H1 (cell line): ENCODE results near the gene RAD23A. TPM values are rescaled to one million over a fixed set of nuclear protein-coding genes. Genes with fewer than 3 reads are reported as not detected.

Experiments
- CTCF ChIA-PET: fragments of 300-600 bp; sonication (Branson Sonifier 250); formaldehyde crosslinking; loops from one replicate; lab custom pipeline; 2021; ENCODE audit not compliant: partially characterized antibody; lab: Charles Lee
- POLR2A ChIA-PET: fragments of 300-600 bp; sonication (Branson Sonifier 250); formaldehyde crosslinking; loops from one replicate; lab custom pipeline; 2021; ENCODE audit warnings: inconsistent platforms; ENCODE audit not compliant: partially characterized antibody; lab: Charles Lee
- DNase-seq, 2 experiments: peaks; one replicate each; pipeline versions ENCODE4 v3.0.0 to v3.0.0-alpha.2; 2010 to 2022; ENCODE audit warnings: low spot score in 2 of 2, low read depth in 1 of 2, mixed read lengths in 1 of 2
- FAIRE-seq: peaks from 2 replicates; lab custom pipeline; 2011; peaks lifted over from hg19 to GRCh38; lab: Jason Lieb, UNC
- H2AFZ ChIP-seq: 2 replicates; pipeline ENCODE4 v1.8.1; 2012; ENCODE audit warnings: low read length, inconsistent platforms
- H2AK5ac ChIP-seq: 2 replicates; pipeline ENCODE4 v1.6.1; 2013; ENCODE audit warnings: low read depth, low read length
- H2BK120ac ChIP-seq: replicated peaks from 2 replicates; pipeline ENCODE3; 2013; ENCODE audit warnings: low read depth, low read length, inconsistent platforms
- H2BK12ac ChIP-seq: 2 replicates; pipeline ENCODE4 v1.6.1; 2013; ENCODE audit warnings: low read depth, low read length
- H2BK15ac ChIP-seq: 2 replicates; pipeline ENCODE4 v1.6.1; 2013; ENCODE audit warnings: low read length
- H2BK20ac ChIP-seq: 2 replicates; pipeline ENCODE4 v1.6.1; 2013; ENCODE audit warnings: low read length
- H2BK5ac ChIP-seq: 2 replicates; pipeline ENCODE4 v1.6.1; 2013; ENCODE audit warnings: low read depth, low read length
- H3K14ac ChIP-seq: 2 replicates; pipeline ENCODE4 v1.6.1; 2013; ENCODE audit warnings: inconsistent platforms; ENCODE audit not compliant: insufficient read length
- H3K18ac ChIP-seq: 2 replicates; pipeline ENCODE4 v1.6.1; 2013; ENCODE audit warnings: low read length; ENCODE audit errors: extremely low read depth
- H3K23ac ChIP-seq: 2 replicates; pipeline ENCODE4 v1.6.1; 2013; ENCODE audit warnings: inconsistent platforms; ENCODE audit not compliant: insufficient read length
- H3K23me2 ChIP-seq: 2 replicates; pipeline ENCODE4 v1.6.1; 2013; ENCODE audit warnings: low read depth, low read length
- H3K27ac ChIP-seq: 2 replicates; pipeline ENCODE4 v1.6.1; 2011; ENCODE audit warnings: low read depth, low read length, inconsistent platforms
- H3K27me3 ChIP-seq, 4 experiments: replicated peaks in 1 of 4; 1 replicate in 1 of 4; 2 replicates in 3 of 4; pipeline versions ENCODE4 v1.6.1 to v1.8.1; 2011 to 2013; ENCODE audit warnings: low read length in 3 of 4, mild to moderate bottlenecking in 3 of 4, inconsistent platforms in 2 of 4, mixed read lengths in 2 of 4, moderate library complexity in 1 of 4; ENCODE audit not compliant: control insufficient read depth in 3 of 4, insufficient read depth in 3 of 4; ENCODE audit errors: extremely low read depth in 1 of 4
- H3K36me3 ChIP-seq, 4 experiments: 2 replicates each; pipeline versions ENCODE4 v1.6.1 to v1.8.1; 2011 to 2013; ENCODE audit warnings: mild to moderate bottlenecking in 4 of 4, low read length in 3 of 4, moderate library complexity in 2 of 4, control low read depth in 1 of 4, inconsistent platforms in 1 of 4; ENCODE audit not compliant: insufficient read depth in 4 of 4, control insufficient read depth in 2 of 4
- H3K4ac ChIP-seq: replicated peaks from 2 replicates; pipeline ENCODE3; 2013; ENCODE audit warnings: low read length, low read depth, mixed read lengths, inconsistent platforms; ENCODE audit not compliant: insufficient read length
- H3K4me1 ChIP-seq, 4 experiments: replicated peaks in 1 of 4; 1 replicate in 1 of 4; 2 replicates in 3 of 4; pipeline versions ENCODE4 v1.6.1 to v1.8.1; 2011 to 2013; ENCODE audit warnings: low read length in 3 of 4, inconsistent platforms in 2 of 4, mixed read lengths in 1 of 4; ENCODE audit not compliant: insufficient read depth in 4 of 4, control insufficient read depth in 3 of 4
- H3K4me2 ChIP-seq, 2 experiments: 2 replicates each; pipeline versions ENCODE4 v1.6.1 to v1.8.1; 2011 to 2013; ENCODE audit warnings: low read depth in 2 of 2, low read length in 2 of 2, control low read depth in 1 of 2, inconsistent platforms in 1 of 2, mild to moderate bottlenecking in 1 of 2; ENCODE audit not compliant: insufficient read depth in 1 of 2
- H3K4me3 ChIP-seq, 4 experiments: fragments of 200-600, 300-600 bp in 1 of 4; sonication (generic), shearing (Covaris generic), sonication (Bioruptor Twin) in 1 of 4; 2 replicates each; pipeline versions ENCODE4 v1.5.1 to v1.8.1; 2011 to 2016; ENCODE audit warnings: low read length in 4 of 4, low read depth in 3 of 4, control low read depth in 2 of 4, inconsistent platforms in 2 of 4, mild to moderate bottlenecking in 2 of 4, mixed read lengths in 1 of 4, moderate library complexity in 1 of 4; ENCODE audit not compliant: insufficient read depth in 2 of 4; ENCODE audit errors: extremely low read depth in 1 of 4
- H3K56ac ChIP-seq: replicated peaks from 2 replicates; pipeline ENCODE3; 2013; ENCODE audit warnings: low read depth, mild to moderate bottlenecking, mixed read lengths, low read length, inconsistent platforms; ENCODE audit not compliant: insufficient read length
- H3K79me1 ChIP-seq: 2 replicates; pipeline ENCODE4 v1.6.1; 2013; ENCODE audit warnings: low read depth, low read length, control low read depth
- H3K79me2 ChIP-seq, 2 experiments: 2 replicates each; pipeline versions ENCODE4 v1.6.1 to v1.8.1; 2012 to 2013; ENCODE audit warnings: low read length in 2 of 2, mild to moderate bottlenecking in 2 of 2, inconsistent platforms in 1 of 2; ENCODE audit not compliant: insufficient read depth in 2 of 2, control insufficient read depth in 1 of 2
- H3K9ac ChIP-seq, 4 experiments: replicated peaks in 1 of 4; 1 replicate in 1 of 4; 2 replicates in 3 of 4; pipeline versions ENCODE4 v1.6.1 to v1.8.1; 2011 to 2013; ENCODE audit warnings: low read depth in 3 of 4, low read length in 3 of 4, control low read depth in 2 of 4, mild to moderate bottlenecking in 2 of 4, moderate library complexity in 2 of 4, inconsistent platforms in 1 of 4; ENCODE audit errors: extremely low read depth in 1 of 4
- H3K9me3 ChIP-seq, 2 experiments: 2 replicates each; pipeline versions ENCODE4 v1.6.1 to v1.8.1; 2012 to 2013; ENCODE audit warnings: mild to moderate bottlenecking in 2 of 2, moderate library complexity in 2 of 2, control low read depth in 1 of 2, inconsistent platforms in 1 of 2, low read depth in 1 of 2, low read length in 1 of 2, mixed read lengths in 1 of 2; ENCODE audit not compliant: insufficient read depth in 2 of 2
- H4K20me1 ChIP-seq, 2 experiments: replicated peaks in 1 of 2; 2 replicates each; pipeline versions ENCODE3 to v1.8.1; 2011 to 2013; ENCODE audit warnings: inconsistent platforms in 2 of 2, low read length in 2 of 2, mild to moderate bottlenecking in 1 of 2; ENCODE audit not compliant: insufficient read depth in 2 of 2, control insufficient read depth in 1 of 2
- H4K5ac ChIP-seq: 2 replicates; pipeline ENCODE4 v1.6.1; 2013; ENCODE audit warnings: low read length, low read depth, mixed read lengths, inconsistent platforms; ENCODE audit not compliant: insufficient read length
- H4K8ac ChIP-seq: 2 replicates; pipeline ENCODE4 v1.8.0; 2013; ENCODE audit warnings: mild to moderate bottlenecking, moderate library complexity, low read length, inconsistent platforms; ENCODE audit not compliant: insufficient read depth; ENCODE audit errors: extremely low read depth
- H4K91ac ChIP-seq: replicated peaks from 2 replicates; pipeline ENCODE3; 2013; ENCODE audit warnings: low read length, mixed read lengths, inconsistent platforms; ENCODE audit not compliant: insufficient read length
- CBX8 ChIP-seq: fragments of 300-800, 300-1000 bp; sonication (generic); IDR thresholded peaks from 2 replicates; pipeline ENCODE4 v1.7.1; 2016; ENCODE audit warnings: low read depth, low read length, borderline replicate concordance
- CEBPB ChIP-seq: IDR thresholded peaks from 2 replicates; pipeline ENCODE4 v1.6.1; 2012; ENCODE audit warnings: low read depth, low read length
- EP300 ChIP-seq, 2 experiments: IDR thresholded peaks; 1 replicate in 1 of 2; 2 replicates in 1 of 2; pipeline ENCODE4 v1.6.1; 2011 to 2012; ENCODE audit warnings: low read depth in 2 of 2, low read length in 2 of 2, mild to moderate bottlenecking in 2 of 2, borderline replicate concordance in 1 of 2, inconsistent platforms in 1 of 2, moderate library complexity in 1 of 2
- FOSL1 ChIP-seq: IDR thresholded peaks from 2 replicates; pipeline ENCODE4 v1.6.1; 2011; ENCODE audit warnings: mild to moderate bottlenecking, low read depth, low read length, moderate library complexity; ENCODE audit not compliant: insufficient read depth
- GTF2F1 ChIP-seq: IDR thresholded peaks from 2 replicates; pipeline ENCODE4 v1.6.1; 2012; ENCODE audit warnings: low read depth, low read length, improper control_type of control experiment, borderline replicate concordance
- JUN ChIP-seq: IDR thresholded peaks from 2 replicates; pipeline ENCODE4 v1.6.1; 2011; ENCODE audit warnings: low read depth, mild to moderate bottlenecking, improper control_type of control experiment, low read length
- KDM1A ChIP-seq: fragments of 200-600, 300-600 bp; sonication (generic); IDR thresholded peaks from 2 replicates; pipeline ENCODE4 v1.7.1; 2016; ENCODE audit warnings: mild to moderate bottlenecking, low read length, borderline replicate concordance
- MAX ChIP-seq: IDR thresholded peaks from 2 replicates; pipeline ENCODE4 v1.6.1; 2012; ENCODE audit warnings: inconsistent platforms
- NANOG ChIP-seq: IDR thresholded peaks from 2 replicates; pipeline ENCODE4 v1.6.1; 2011; ENCODE audit warnings: low read length, low read depth, mild to moderate bottlenecking, inconsistent platforms; ENCODE audit not compliant: insufficient read depth, poor library complexity, severe bottlenecking
- RNF2 ChIP-seq: fragments of 200-900, 300-1000 bp; sonication (generic); IDR thresholded peaks from 2 replicates; pipeline ENCODE4 v1.7.1; 2016; ENCODE audit warnings: borderline replicate concordance, low read depth, mild to moderate bottlenecking, antibody characterized with exemption, low read length; ENCODE audit not compliant: poor library complexity, severe bottlenecking; ENCODE audit errors: missing control alignments
- ZNF274 ChIP-seq: IDR thresholded peaks from 2 replicates; pipeline ENCODE4 v1.7.0; 2012; ENCODE audit warnings: low read length, borderline replicate concordance; ENCODE audit errors: extremely low read depth
- WGBS, 2 experiments: shearing (Covaris generic) in 1 of 2; methylation state at CpG; one replicate each; pipeline versions ENCODE4 v1.1.6 to v1.1.7; 2013 to 2015; ENCODE audit warnings: low lambda C conversion rate in 2 of 2, mixed read lengths in 2 of 2, inconsistent platforms in 1 of 2, low coverage in 1 of 2, missing lambda C conversion rate in 1 of 2; ENCODE audit not compliant: insufficient replicate concordance in 2 of 2, insufficient coverage in 1 of 2, insufficient read length in 1 of 2; ENCODE audit errors: extremely low coverage in 1 of 2, missing lambda C conversion rate in 1 of 2; 5-methylcytosine and 5-hydroxymethylcytosine counted together
- polyA plus RNA-seq, 7 experiments: library from polyadenylated mRNA; depleted of rRNA in 3 of 7; stranded (reverse) in 5 of 7; unstranded in 2 of 7; fragments of >200 nt in 5 of 7; fragments of 200-250 nt in 2 of 7; gene quantifications; 1 replicate in 5 of 7; 2 replicates in 1 of 7; 4 replicates in 1 of 7; pipeline versions ENCODE4 v1.2.1 to v1.2.3, GENCODE V29; 2011 to 2013; ENCODE audit warnings: missing spikeins in 2 of 7, mixed read lengths in 2 of 7
- total RNA-seq: library from RNA; stranded (reverse); fragmentation: NEBNext Ultra II Directional; extraction: Animal tissue kit (Norgen Biotek cat#: 25700); gene quantifications from 2 replicates; pipeline ENCODE4 v1.2.1, GENCODE V29; 2021

The RAD23A gene
- total and polyA plus RNA-seq, 2 of the 8 experiments (the other 6 are each of a cell fraction or from before 2014, with no cell fraction given), result 40.0 to 76.1 TPM

- no peak for FAIRE-seq
- H3K18ac ChIP-seq, result peak overlapping the region; percentile 71
- no peaks in the 10 kb centered on the region for H4K20me1 ChIP-seq
- H3K36me3 ChIP-seq, result no peaks in the 10 kb centered on the region
- peak overlapping the region in 2 of 4 experiments; percentile 32 to 33; a peak in 2 of 8 replicates for H3K4me3 ChIP-seq
- H3K9me3 ChIP-seq, result no peaks in the 10 kb centered on the region
- H3K27me3 ChIP-seq, result no peaks in the 10 kb centered on the region
- H3K4me2 ChIP-seq, result peak overlapping the region; percentile 25 to 58
- CTCF ChIA-PET, result interaction anchor here (0.7 to 1.7 kb wide), 6 partner anchors 20 to 53 kb away, joined by 3 to 8 read pairs (median 5); partner anchors contain the start of gene KLF1
- no peaks in the 10 kb centered on the region for H3K79me2 ChIP-seq
- H2BK15ac ChIP-seq, result peak overlapping the region; percentile 61; the same call in 1 of the 2 replicates
- H3K9ac ChIP-seq, result peak overlapping the region in 1 of 4 experiments; percentile 45; a peak in 3 of 7 replicates
- peak overlapping the region; percentile 57 for H4K91ac ChIP-seq
- H2AK5ac ChIP-seq, result peak overlapping the region; percentile 11; the same call in 1 of the 2 replicates
- no peaks in the 10 kb centered on the region for H3K23me2 ChIP-seq
- H2BK12ac ChIP-seq, result peak overlapping the region; percentile 90; the same call in 1 of the 2 replicates
- no peak overlapping the region for H2BK120ac ChIP-seq
- H3K79me1 ChIP-seq, result no peaks in the 10 kb centered on the region
- no peak overlapping the region for H3K14ac ChIP-seq
- no peak overlapping the region for H4K5ac ChIP-seq
- WGBS, 2 experiments, result 77% methylated on average over 4 of the region's 4 CpGs; no CpG with 5 or more reads in 1 of the 2 experiments
- peaks cover 8 to 20% (median 14%) of the 10 kb centered on the region in 4 experiments for H3K4me1 ChIP-seq
- no peak overlapping the region for H3K4ac ChIP-seq
- no peak for DNase-seq
- H2BK5ac ChIP-seq, result no peak overlapping the region
- H2BK20ac ChIP-seq, result peak overlapping the region; percentile 32; the same call in 1 of the 2 replicates
- H2AFZ ChIP-seq, result no peak overlapping the region
- H3K27ac ChIP-seq, result peak overlapping the region; percentile 42; the same call in 1 of the 2 replicates
- no peak overlapping the region for H3K23ac ChIP-seq
- TF ChIP-seq EP300 (IDR thresholded peaks at IDR 0.05; ENCODE audit: borderline replicate concordance in 1 of 2, low read depth in 2 of 2, low read length in 2 of 2), result no peak
- no peak for TF ChIP-seq FOSL1
- no peak for TF ChIP-seq MAX
- no peak for TF ChIP-seq JUN
- no peak for TF ChIP-seq CEBPB
- TF ChIP-seq CBX8, result no peak
- no peak for TF ChIP-seq ZNF274
- no peak for TF ChIP-seq KDM1A
- no peak for TF ChIP-seq RNF2
- no peak for TF ChIP-seq GTF2F1
- no peak for TF ChIP-seq NANOG
- TF ChIP-seq, all 59 proteins: peak for 0
- H4K8ac ChIP-seq, result peak overlapping the region; percentile 95; the same call in 1 of the 2 replicates
- H3K56ac ChIP-seq, result no peak overlapping the region
- POLR2A ChIA-PET, result interaction anchor here (0.6 to 13.9 kb wide), 15 partner anchors 9 to 176 kb away, joined by 3 to 180 read pairs (median 6); partner anchors contain the start of genes CALR, DNASE2, FARSA and GCDH
Measured at GRCh38 chr19:12912571-12912970, 33.1 kb upstream of the RAD23A start.
